NCI-H1417 treated with DMSO at 0.1 percent for 48 hours (cell line): ENCODE measurements around the gene KRTAP4-7.
"Not testable (repeated sequence)": the region's sequence is repeated elsewhere in the genome, so short reads cannot be mapped to it uniquely, and the experiment has no call there.

Experiments
- DNase-seq: peaks from one replicate; lab custom pipeline; 2025; lab: John Stamatoyannopoulos, UW

KRTAP4-7 gene

DNA sequence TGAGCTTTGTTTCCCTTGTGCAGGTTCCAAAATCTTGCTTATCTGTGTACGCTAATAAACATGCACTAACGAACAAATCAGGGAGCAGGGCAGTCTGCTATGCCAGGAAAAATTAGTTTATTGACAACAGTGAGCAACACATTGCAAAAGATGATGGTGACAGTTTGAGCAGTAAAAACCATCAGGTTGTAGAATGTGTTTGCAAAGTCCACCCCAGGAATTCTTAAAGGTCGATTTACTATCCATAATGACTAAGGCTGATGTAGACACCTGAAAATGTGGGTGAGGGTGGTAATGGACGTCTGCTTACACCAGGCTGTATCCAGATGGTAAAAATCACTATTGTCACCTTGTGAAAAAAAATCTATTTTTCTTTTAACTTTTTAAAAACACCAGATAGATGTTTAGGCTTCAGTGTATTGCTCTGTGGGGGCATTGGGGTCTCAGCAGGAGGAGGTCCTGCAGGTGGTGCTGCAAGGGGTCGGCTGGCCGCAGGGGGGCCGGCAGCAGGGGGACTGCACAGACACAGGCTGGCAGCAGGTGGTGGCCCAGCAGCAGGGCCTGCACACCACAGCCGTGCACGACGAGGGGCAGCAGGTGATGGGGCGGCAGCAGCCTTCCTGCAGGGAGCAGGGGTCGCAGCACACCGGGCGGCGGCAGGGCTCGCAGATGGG lies 18.8 kb upstream of the KRTAP4-7 start:
- DNase-seq: not testable (repeated sequence)

DNA sequence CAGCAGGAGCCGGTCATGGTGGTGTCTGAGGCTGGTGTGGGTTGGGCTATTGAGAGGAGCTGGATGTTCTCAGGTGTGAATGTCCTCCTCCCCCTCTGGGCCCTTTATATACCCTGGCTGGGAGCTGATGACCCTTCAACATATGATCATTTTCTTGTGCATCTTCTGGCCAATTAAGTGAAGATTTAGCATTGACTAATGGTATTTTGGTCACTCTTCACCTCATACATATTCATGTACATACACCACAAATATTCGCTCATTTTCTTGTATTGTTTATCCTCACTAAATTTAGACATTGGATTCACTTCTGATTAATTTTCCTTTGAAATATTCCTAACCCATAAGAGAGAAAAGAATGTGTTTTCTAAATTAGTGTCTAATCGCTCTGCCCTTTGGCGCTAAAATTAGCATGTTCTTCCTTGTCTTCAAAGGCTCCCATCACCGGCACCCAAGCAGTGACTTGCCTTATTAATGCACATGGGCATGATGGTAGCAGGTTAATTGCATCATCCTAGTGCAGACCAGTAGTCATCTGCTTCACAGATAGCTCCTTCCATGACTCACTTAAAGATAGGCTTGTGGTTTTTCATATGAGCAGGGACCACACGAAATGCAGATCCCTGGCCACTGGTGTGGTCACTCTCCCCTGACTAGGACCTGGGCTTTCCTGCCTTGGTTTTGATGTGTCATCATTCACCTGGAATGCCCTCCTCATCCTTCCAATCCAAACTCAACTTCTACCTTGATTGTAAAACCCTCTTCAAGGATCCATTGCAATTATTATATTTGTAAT lies 17.9 kb upstream of the KRTAP4-7 start, which contains the start of gene KRTAP2-4:
TSS of gene KRTAP2-4 (minus strand) at position 51 of the 796 bp plus-strand sequence. CDS start at position 17, 34 bp downstream.
- DNase-seq: no peak

DNA sequence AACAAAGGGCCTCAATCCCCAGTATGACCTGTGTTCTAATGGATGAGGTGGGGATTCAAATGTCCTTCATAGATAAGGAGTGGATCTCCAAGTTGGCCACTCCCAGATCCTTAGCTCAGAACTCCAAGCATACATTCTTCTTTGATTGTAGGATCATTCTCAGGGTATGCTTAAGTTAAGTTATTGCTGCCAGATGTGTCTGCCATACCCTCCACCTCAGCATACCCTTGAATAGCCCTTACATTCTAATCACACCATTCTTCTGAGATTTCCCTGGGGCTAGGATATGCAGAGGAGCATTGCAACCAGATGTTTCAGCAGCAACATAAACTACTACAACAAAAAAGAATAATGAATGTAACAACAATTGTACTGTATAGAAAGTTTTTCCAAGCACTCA lies 16.7 kb upstream of the KRTAP4-7 start:
- no peak for DNase-seq

DNA sequence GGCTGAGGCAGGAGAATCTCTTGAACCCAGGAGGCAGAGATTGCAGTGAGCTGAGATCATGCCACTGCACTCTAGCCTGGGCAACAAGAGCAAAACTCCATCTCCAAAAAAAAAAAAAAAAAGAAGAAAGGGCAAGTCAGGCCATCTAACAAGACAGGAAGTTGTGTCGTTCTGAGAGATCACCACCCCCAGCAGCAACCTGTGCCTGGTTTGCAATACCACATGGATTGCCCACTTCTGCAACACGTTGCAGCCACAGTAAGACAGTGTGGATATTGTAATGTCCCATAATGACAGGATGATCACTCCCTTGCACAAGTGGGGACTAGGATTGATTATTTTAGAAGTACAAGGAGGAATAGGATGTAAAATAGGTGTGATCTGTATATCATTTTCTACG lies 14.9 kb upstream of the KRTAP4-7 start:
- DNase-seq: no peak

DNA sequence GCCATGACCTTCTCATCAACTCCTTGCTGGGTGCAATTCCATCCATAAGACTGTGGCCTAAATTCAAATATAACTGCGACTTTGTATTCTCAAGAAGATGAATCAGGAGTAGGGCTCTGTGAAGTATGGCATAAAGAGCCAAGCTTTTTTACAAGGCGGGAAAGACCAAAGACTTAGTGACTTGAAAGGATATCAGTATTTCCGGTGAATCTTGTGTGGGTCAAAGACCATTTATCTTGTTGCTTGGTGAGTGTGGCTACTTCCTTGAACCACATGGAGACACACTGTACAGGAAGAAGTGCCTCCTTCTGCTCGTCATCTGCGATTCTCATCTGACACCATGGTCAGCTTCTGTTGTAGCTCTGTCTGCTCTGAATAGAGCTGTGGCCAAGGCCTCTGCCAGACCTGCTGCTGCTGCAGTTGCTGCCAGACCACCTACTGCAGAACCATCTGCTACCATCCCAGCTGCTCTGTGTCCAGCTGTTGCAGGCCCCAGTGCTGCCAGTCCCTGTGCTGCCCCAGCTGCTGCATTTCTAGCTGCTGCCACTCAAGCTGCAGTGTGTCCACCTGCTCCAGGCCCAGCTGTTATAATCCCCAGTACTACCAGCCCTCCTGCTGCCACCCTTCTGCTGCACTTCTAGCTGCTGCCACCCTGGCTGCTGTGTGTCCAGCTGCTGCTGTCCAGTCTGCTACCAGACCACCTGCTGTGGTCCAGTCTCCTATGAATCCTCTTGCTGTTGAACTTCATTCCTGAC lies 12.2 kb upstream of the KRTAP4-7 start:
- no peak for DNase-seq

DNA sequence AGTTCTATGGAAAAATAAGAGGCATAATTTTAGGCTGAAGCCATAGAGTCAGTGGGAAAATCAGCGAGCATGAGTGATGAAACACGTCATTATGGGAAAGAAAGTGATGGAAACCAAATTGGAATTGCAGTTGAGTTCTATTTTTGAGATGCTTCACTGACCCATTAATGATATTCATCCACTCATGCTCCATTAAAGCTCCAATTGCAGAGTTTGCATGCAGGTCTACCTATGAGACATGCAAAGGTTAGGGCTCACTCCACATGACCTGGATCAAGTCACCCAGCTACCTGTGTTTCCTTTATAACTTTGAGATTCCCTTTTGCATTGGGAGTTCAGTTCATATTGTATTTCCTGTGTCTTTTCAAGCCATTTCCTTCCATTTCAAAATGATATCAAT lies 10.3 kb upstream of the KRTAP4-7 start:
- DNase-seq: no peak

DNA sequence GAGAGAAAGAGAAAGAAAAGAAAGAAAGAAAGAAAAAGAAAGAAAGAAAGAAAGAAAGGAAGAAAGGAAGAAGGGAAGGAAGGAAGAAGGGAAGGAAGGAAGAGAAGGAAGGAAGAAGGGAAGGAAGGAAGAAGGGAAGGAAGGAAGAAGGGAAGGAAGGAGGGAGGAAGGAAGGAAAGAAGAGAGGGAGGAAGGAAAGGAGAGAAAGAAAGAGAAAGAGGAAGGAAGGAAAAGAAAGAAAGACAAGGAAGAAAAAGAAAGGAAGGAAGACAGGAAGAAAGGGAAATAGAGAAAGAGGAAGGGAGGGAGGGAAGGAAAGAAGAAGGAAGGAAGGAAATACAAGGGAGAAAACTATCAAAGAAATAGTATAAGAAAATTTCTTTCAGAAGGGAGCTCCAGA lies 7.2 kb upstream of the KRTAP4-7 start:
- DNase-seq: no peak

DNA sequence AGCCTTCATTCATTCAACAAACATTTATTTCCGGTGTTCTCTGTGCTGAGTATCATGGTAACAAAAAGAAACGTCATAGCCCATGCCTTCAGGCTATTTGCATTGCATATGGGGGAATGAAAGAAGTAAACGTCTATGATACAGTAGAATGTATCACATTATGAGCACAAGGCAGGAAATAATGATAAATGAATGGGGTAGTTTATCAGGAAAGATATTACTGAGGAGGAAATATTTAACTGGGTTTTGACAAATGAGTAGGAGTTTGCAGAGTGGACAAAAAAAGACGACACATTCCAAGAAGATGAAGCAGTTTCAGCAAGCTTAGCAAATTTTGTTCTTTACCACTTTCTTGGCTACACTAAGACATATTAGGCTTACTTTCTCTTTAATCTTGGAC lies 1.3 kb upstream of the KRTAP4-7 start:
- DNase-seq: no peak

DNA sequence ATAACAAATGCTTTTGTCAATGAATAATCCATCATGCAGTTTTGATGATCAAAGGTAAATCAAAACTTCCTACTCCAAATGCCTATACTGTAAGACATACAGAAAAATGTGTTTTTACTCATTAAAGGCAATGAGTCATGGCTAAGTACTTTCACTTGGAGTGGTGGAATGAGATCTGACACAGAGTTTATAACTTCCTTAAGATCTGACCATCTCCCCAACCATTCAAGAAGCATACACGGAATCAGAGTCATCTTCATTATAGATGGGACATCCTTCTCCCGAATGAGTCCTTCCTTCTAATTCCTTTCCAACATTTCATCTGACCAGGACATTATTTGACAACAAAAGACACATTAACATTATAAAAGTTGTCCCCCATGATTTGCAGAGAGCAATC lies 523 bp upstream of the KRTAP4-7 start:
- DNase-seq: not testable (repeated sequence)

DNA sequence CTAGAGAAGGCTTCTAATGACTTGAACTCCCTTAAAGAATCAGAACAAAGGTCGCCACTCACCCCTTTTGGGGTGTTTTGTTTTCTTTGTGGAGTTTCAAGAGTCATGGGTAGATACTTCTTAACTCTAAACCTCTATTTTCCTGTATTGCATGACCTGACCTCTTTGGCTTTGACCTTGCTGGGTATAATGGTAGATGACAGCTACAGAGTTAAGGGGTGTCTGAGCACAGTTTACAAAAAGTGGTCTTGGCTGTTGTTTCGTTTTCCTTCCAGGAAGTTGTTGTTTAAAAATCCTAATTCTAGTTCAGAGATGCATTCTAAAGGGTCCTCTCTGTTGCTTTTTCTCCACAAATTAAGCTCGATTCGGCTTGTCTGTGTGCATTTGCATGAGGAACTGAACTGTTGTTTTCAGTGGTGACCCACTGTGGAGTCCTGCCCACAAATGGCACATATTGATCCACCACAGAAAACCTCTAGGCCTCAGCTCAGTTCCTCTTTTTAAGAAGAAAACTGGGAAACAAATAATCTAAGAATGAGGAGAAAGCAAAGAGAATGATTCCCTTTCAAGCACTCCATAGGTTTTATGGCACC lies 4.9 kb downstream of the KRTAP4-7 start:
- not testable (repeated sequence) for DNase-seq

DNA sequence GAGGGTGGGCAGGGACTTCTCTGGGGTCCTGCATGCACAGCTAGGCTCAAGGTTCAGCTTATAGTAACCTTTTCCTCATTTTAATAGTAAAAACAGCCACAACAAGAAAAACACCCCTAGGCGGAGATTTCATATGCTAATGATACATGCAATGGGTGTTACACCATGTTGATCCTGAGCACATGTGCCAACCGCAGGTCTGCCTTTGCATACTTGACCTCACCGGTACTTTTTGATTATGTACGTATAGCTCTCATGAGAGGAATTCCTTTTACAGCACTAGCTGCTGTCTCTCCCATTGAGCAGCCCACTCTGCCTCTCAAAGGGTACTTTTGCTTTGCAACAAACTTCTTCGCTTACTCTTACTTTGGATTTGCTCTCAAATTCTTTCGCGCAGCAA lies 12.1 kb downstream of the KRTAP4-7 start:
- DNase-seq: no peak

DNA sequence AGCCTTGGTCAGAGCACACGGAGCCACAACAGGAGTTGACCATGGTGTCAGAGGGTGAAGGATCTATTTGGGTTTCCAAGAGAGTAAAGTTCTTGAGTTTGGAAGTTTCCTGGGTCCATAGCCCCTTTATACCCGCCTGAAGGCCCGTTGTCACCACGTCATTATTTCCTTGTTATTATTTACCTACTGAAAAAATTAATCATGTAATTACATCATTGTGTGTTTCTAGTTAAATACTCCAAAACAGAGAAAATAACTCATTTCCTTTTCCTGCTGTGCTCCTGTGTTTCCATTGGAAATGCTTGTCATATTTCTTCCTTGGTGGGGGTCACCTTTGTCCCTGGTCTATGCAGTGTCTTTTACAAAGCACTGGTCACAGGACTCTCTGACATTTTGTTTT lies 14.1 kb downstream of the KRTAP4-7 start, which contains the start of gene KRTAP4-8:
TSS of gene KRTAP4-8 (minus strand) at position 101 of the 400 bp plus-strand sequence. CDS start at position 43, 58 bp downstream.
- no peak for DNase-seq

DNA sequence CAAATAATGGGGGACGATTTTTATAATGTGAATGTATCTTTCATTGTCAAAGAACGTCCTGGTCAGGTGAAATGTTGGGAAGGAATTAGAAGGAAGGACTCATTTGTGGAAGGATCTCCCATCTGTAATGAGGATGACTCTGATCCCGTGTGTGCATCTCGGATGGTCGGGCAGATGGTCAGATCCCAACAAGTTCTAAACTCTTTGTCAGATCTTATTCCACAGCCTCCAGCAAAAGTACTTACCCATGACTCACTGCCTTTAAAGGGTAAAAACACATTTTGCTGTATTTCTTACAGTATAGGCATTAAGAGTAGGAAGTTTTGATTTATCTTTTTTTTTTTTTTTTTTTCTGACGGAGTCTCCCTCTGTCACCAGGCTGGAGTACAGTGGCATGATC lies 14.5 kb downstream of the KRTAP4-7 start:
- no peak for DNase-seq

DNA sequence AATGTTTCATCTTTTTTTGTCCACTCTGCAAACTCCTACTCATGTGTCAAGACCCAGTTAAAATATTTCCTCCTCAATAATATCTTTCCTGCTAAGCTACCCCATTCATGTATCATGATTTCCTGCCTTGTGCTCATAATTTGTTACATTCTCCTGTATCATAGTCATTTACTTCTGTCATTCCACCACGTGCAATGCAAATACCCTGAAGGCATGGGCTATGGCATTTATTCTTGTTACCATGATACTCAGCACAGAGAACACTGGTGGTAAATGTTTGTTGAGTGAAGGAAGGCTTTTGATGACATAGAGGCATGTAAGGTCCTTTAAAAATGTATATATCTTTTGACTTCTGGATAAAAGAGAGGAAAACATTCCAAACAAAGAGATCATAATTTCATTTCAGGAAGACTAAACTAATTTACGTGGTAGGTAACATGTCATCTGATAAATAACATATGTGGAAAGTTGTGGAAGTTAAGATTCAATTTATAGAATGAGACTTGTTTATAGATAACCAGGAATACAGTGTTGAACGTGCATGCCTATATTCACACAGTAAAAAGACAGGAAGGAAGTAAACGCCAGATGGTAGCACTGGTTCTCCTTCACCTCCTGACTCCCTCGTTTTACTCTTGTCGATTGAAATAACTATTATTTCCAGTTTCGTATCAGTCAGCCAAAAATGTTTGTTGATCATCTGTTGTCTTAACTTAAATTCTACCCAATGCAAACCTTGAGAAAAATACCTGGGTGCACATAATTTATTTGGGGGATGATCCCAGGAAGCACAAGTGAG lies 15.9 kb downstream of the KRTAP4-7 start:
- DNase-seq: not testable (repeated sequence)

DNA sequence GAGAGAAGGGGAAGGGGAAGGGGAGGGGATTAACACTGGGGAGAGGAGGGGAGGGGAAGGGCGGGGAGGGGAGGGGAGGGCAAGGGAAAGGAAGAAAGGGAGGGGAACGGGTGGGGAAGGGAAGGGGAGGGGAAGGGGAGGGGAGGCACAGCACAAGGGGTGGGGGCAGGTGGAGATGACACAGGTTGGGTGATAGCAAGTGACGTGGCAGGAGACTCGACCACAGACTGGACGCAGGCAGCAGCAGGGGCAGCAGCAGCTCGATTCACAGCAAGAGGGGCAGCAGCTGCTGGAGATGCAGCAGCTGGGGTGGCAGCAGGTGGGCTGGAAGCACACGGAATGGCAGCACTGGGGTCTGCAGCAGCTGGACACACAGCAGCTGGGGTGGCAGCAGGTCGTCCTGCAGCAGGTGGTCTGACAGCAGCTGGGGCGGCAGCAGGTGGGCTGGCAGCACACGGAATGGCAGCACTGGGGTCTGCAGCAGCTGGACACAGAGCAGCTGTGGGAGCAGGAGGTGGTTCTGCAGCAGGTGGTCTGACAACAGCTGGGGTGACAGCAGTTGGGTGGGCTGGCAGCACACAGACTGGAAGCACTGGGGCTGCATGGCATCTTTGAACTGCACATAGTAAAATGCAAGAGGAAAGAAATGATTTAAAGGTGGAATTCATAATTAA lies 17.8 kb downstream of the KRTAP4-7 start, which contains the start of gene KRTAP4-16:
TSS of gene KRTAP4-16 (minus strand) at position 624 of the 674 bp plus-strand sequence. CDS start at position 624, 0 bp downstream.
- DNase-seq: no peak

DNA sequence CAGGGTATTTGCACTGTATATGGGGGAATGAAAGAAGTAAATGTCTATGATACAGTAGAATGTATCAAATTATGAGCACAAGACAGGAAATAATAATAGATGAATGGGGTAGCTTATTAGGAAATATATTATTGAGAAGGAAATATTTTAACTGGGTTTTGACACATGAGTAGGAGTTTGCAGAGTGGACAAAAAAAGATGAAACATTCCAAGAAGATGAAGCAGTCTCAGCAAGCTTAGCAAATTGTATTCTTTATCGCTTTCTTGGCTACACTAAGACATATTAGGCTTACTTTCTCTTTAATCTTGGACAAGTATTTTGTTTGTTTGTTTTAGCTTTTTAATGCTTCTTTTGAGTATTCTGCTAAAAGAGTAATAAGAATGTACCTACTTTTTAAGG lies 19.9 kb downstream of the KRTAP4-7 start:
- no peak for DNase-seq

DNA sequence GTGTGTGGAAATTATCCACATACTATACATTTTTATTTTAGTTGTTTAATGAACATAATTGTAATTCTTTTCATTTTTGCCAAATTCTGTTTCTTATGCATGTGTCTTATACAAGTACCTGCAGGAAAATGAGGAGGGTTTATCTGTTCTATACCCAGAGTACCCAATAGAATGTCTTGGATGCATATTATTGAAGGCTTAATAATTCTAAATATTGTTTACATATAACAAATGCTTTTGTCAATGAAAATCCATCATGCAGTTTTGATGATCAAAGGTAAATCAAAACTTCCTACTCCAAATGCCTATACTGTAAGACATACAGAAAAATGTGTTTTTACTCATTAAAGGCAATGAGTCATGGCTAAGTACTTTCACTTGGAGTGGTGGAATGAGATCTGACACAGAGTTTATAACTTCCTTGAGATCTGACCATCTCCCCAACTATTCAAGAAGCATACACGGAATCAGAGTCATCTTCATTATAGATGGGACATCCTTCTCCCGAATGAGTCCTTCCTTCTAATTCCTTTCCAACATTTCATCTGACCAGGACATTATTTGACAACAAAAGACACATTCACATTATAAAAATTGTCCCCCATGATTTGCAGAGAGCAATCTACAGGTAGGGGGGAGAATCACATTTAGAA lies 20.6 kb downstream of the KRTAP4-7 start:
- DNase-seq: not testable (repeated sequence)

DNA sequence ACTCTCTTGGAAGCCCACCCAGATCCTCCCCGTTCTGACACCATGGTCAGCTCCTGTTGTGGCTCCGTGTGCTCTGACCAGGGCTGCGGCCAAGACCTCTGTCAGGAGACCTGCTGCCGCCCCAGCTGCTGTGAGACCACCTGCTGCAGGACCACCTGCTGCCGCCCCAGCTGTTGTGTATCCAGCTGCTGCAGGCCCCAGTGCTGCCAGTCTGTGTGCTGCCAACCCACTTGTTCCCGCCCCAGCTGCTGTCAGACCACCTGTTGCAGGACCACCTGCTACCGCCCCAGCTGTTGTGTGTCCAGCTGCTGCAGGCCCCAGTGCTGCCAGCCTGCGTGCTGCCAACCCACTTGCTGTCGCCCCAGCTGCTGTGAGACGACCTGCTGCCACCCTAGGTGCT lies 21.4 kb downstream of the KRTAP4-7 start, which contains the start of gene KRTAP4-9:
TSS of gene KRTAP4-9 (plus strand) at position 43 of the 400 bp plus-strand sequence. CDS start at position 43, 0 bp downstream.
- not testable (repeated sequence) for DNase-seq

DNA sequence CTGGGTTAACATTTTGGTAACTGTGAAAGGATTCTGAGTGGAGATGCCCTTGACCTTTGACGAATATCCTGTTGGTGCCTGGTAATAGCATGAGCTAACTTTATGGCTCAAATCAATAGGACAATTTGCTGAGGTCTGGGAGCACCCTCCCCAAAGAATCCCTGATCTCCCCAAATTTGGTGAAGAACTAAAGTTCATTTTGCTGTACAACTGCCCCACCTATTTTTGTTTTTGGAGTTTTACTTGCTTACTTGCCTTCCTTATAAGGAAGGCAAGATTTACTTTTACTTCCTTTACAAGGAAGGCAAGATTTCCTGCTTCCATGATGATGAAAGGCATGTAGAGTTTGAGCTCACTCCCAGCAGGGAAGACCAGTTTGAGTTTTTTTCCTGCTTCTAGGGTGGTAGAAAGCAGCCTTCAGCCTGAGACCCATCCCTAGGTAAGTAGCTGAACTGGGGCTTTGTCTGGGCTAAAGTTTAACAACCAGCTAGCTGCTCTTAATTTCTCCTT lies 24.0 kb downstream of the KRTAP4-7 start:
- no peak for DNase-seq
